NCI-H1048 (cell line): ENCODE results near the gene POLN.

Experiments used
- DNase-seq: peaks from one replicate; lab custom pipeline; 2025; lab: John Stamatoyannopoulos, UW

Gene POLN

DNA sequence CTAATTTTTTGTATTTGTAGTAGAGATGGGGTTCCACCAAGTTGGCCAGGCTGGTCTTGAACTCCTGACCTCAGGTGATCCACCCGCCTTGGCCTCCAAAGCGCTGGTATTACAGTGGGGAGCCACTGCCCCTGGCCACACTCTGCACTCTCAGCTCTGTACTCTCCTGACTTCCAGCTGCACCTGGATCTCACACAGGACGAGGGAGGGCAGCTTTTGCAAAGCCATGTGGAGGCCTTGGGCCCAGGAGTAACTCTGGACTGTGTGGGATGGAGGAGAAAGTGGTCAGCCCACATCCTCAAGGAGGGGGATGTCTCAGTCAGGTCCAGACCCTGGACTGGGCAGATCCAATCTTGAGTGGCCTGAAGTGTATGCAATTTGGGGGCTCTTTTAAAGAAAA, 159.8 kb downstream of the POLN start:
- DNase-seq: no peak

DNA sequence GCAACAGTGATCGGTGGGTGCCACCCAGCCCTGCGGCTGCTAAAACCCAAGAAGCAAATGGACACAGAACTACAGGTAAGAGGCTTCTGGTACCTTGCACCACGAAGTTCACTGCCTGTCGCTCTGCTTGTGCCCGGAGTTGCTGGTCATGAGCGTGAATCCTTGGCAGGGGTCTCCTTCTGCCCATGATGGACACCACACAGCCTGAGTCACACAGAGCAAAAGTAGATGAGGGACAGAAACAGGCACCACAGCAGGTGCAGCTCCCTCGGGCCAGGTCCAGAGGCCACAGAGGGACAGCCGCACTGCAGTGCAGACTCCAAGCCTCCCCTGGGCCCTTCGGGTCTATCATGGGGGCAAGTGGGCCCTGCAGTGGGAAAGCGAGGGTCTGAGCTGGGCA, 160.4 kb downstream of the POLN start:
- no peak for DNase-seq

DNA sequence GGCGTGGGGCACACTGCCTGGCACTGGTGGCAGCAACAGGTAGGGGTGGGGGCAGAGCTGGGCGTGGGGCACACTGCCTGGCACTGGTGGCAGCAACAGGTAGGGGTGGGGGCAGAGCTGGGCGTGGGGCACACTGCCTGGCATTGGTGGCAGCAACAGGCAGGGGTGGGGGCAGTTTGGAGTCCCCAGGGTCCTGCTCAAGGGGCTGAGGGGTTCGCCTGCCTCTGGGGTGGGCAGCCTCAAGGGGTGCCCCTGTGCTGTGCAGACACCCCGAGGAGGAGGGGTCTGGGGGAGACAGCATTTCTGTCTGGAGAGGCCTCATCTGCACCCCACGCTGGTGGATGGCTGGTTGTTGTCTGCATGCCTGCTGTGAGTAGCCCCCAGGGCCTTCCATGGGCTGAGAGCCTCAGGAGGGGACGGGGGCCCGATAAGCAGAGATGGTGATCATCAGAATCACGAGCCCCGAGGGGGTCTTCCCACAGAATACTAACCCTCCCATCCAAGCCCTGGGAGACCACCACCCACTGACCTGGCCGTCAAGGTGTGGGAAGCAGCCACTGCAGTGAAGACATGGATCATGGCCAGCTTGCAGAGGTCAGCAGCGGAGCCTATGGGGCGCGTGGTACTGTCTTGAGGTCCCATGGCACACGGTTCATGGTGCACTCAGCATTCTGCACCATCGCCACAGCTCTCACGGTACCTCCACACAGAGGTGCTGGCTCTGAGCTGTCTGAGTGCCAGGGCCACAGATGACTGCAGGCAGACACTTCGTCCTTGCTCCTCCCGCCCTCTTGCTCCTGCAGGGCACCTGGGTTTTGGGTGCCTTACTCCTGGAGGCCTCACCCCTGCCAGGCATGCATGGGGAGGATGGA, 161.3 kb downstream of the POLN start:
- no peak for DNase-seq

DNA sequence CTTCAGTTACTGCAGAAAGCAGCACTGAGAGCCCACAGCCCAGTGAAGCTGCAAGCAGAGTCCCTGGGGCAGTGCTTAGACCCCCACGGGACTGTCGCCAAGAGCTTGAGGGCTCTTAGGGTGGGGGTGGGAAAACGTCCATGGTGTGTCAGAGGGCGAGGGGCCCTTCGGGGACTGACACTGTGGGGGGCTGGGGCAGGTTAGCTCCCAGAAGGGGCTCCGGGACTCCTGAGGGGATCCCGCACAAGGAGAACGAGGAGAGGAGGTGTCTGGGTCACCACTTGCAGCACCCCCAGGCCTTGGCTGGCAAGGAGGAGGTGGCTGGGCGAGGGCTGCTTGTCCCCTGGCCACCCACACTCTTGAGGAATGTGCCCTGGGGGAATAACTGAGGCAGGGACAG, 162.0 kb downstream of the POLN start:
- DNase-seq: no peak

DNA sequence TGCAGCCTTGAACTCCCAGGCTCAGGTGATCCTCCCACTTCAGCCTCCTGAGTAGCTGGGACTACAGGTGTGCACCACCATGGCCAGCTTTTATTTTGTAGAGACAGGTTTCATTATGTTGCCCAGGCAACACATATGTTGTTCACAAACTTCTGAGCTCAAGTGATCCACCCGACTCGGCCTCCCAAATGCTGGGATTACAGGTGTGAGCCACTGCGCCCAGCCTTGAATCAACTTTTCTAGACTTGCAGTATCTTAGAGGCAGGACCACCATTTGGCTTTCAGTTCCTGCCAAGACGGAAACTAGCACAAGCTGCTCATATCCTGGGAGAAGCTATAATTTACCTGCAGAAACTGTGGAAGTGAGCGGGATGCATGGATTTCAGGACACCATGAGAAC, 162.9 kb downstream of the POLN start:
- no peak for DNase-seq

DNA sequence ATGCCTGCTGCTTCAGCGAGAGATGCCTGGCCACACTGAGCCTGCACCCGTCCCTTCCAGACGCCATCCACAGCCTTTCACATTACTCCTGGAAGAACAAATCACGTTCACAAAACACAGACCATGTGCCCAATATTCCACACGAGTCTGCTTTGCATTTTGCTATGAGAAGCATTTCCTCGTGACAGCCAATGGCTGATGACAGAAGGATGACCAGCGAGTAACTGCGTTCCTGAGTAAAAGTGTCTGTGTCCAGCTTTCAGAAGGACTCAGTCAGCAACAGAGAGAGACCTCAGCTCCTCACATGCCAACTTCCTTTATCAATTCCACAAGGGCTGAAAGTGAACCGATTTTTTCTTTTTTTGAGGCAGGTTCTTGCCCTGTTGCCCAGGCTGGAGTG, 163.3 kb downstream of the POLN start:
- DNase-seq: no peak

DNA sequence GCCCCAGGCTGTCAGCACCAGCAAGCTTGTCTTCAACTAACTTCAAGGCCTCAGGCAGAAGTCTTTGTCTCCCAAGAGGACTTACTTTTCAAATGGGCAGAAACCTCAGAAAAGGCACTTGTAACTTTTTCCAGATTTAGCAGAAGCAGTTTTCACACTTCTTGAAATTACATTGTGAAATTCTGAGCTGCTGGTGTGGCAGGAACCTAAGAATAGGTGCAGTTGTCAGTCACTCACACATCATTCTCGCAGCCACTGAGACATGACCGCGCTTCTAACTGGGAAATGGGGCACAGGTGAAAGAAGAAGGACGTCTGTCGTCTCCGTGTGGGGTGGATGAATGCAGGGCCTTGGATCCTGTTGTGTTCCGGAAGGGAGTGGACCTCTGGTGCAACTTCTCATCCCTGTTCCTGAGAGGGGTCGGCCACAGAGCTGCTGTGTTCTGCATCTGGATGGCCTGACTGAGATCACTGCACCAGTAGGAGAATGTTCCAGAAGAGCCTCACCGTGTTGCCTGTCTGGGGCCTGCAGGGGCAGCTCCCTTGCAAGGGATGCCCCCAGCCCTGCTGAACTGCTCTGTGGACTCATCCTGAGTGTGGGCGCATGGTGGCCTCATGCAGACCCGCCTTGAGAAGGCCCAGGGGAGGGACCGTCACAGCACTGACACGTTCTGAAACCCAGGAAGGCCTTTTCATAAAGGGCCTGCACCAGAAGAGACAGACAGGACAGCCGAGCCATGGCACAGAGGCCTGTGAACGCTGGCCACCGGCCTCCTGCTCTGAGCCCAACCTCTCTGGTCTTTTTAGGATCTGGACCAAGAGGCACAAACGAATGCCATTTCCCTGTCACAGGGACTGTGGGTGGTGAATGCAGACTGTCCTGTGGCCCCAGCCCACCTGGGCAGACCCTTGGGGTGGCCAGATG, 164.1 kb downstream of the POLN start:
- no peak for DNase-seq

DNA sequence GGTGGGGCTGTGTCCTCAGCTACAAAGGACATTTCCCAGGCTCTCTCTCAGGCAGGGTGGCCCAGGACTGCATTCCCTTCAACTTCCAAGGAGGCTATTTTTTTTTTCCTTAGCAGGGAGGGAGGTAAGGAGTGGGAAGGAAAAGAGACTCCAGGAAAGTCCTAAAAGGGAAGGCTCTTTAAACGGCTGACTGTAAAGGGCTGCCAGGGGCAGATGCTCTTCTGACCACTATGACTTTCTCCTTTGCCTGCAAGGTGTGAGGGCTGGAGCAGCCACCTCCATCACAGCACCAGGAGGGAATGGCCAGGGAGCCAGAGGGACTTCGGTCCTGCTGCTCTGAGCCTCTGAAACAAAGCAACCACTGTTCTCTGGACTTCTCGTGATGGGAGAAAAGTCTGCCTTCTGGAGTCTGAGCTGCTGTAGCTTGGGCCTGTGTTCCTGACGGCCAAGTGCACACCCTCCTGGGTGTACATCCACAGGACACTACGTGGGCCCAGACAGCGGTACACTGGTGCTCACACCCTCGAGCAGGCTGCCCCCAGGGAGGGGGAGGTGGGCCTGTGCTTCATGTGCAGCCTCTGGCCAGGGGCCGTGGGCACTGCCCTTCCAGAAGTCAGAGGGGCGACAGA, 164.9 kb downstream of the POLN start:
- DNase-seq: no peak

DNA sequence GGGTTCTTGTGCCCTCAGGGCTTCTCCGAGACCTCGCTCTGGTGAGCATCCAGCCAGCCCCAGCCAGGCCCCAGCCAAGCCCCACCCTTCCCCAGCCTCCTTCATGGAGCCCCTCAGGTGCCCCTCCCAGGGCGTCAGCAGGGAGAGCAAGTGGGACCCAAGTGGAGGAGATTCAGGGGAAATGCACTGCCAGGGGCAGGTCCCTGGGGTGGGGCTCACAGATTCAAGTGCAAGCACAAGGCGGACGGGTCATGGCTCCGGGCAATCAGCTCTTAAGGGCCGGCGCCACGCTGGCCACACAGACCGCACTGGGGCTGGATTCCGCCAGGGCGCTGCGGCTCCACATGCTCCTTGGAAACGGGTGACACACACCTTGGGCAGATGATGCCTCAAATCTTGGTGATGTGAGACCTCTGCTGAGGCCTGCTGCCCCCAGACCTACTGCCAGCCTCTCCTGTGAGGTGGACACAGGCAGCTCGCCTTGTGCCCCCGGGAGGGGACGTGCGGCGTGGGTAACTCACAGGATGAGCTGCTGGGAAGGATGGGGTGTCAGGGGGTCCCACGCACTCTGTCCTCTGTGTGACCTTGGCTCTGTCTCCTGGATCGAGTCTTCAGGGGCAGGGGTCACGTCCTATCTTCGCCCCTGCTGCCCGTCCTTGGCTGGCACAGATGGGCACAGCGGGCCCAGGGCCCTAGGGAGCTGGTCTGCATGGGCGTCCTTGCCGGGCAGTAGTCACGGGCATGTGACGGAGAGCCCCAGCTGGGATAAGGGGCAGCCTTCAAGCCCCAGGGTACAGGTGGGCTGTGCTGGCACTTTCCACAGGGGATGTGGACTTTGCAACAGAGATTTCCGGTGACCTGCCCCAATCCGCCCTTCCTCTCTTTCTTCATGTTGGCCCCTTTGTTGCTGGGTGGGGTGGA, 165.7 kb downstream of the POLN start:
- DNase-seq: no peak

DNA sequence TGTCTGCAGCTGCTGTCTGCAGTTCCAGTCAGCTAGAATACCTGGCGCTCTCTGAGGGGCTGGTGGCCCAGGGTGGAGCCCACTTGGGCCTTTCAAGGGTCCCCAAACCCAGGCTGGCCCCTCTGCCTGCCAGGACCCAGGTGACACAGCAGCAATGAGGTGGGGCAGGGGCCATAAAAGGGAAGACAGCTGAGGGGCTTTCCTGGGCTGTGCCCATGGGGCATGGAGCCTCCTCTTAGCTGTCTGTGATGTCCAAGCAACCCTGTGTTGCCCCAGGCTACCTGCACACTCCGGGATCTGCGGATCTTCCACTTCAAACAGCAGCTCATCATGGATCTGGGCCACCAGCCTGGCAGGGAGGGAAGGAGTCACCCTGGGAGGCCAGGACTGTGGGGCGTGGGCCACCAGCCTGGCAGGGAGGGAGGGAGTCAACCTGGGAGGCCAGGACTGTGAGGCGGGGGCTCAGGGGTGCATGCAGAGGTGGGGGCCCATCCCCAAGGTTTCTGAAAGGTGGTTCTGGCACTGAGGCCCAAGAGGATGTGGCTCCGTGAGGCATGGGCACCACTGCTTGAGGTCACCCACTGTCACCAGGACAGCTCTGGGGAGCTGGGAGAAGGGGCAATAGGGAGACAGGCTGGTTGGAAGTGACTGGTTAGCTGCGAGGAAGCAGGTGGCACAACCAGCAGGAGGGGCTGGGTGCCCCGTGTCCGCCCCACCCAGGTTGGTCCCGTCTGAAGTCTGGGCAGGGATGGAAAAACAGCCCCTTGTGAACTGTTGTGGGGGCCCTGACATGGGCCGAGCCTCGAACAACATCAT, 166.5 kb downstream of the POLN start:
- no peak for DNase-seq

DNA sequence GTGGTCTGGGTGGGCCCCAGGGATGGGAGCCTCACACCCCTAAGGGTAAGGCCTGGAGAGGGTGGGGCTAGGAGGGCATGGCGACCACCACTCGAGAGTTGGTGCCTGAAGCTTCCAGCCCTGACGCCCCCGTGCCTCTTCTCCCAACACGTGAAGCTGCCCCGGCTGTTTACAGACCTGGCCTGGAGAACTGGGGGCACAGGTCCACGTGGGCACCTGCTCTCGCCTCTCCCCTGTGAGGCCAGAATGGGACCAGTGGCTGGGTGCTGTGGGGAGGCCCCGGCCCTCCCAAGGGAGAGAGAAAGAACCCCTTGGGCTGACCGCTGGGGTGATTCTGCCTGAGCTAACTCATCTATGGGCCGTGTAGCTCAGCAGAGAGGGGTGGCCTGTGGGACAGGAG, 167.3 kb downstream of the POLN start:
- DNase-seq: no peak

DNA sequence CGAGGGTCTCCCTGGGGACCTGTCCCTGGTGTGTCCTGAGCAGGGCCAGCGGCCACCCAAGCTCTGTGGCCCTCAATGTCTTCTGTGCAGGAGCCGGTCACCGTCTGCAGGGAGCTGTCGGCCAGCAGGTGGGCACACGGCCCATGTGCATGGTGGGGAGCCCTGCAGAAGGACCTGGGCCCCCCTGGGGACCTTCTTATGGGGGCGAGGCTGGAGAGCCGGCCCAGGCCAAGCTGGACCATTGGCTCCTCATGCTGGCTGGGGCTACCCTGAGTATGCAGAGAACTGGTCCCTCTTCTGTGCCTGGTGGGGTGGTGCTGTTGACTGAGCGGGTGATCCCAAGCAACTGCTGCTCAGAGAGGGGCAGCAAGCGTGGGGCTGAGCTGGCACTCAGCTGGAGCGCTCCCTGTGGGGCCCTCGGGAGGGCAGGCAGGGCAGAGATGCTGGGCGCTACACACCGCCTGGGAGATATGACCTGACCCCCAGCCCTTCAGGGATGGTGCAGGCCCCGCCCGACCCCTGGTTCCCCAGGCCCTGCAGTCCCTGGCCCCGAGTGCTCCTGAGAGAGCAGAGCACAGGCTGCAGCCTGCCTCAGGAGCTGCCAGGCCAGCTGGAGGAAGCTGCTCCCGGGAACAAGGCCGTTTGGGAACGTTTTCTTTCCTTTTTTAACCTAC, 168.0 kb downstream of the POLN start:
- DNase-seq: no peak

DNA sequence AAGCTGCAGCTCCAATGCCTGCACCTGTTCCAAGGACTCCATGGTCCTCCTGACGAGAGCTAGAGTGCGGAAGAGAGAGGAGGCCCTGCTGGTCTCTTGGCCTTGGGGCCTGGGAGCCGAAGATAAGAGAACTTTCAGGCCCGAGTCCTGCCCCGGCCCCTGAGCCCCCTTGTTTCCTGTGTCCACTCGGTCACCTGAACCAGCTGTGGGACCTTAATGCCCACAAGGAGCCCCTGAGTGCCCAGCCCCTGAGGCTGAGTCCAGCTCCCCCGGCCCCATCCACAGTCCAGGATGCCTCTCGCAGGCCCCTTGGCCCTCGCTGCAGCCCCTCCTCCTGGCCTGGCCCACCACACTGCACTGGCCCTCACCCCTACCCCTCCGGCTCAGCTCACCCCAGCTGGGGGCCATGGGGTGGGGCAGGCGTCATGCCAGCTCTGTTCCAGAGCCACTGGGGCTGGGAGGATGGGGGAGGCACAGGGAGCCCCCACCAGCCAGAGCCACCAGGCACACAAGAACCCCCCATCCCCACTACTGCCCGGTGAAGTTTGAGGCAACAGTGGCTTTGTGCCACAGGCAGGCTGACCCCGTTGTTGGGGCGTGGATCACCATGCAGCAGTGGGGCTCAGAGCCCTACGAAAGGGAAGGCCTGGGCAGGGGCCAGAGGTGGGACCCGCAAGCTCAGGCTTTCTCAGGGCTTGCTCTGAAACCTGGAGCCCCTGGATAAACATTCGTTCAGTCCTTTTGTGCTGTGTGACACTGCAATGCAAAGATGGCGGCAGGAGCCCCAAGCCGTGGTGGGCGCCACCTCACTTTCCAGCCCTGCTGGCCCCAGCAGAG, 168.7 kb downstream of the POLN start:
- no peak for DNase-seq

DNA sequence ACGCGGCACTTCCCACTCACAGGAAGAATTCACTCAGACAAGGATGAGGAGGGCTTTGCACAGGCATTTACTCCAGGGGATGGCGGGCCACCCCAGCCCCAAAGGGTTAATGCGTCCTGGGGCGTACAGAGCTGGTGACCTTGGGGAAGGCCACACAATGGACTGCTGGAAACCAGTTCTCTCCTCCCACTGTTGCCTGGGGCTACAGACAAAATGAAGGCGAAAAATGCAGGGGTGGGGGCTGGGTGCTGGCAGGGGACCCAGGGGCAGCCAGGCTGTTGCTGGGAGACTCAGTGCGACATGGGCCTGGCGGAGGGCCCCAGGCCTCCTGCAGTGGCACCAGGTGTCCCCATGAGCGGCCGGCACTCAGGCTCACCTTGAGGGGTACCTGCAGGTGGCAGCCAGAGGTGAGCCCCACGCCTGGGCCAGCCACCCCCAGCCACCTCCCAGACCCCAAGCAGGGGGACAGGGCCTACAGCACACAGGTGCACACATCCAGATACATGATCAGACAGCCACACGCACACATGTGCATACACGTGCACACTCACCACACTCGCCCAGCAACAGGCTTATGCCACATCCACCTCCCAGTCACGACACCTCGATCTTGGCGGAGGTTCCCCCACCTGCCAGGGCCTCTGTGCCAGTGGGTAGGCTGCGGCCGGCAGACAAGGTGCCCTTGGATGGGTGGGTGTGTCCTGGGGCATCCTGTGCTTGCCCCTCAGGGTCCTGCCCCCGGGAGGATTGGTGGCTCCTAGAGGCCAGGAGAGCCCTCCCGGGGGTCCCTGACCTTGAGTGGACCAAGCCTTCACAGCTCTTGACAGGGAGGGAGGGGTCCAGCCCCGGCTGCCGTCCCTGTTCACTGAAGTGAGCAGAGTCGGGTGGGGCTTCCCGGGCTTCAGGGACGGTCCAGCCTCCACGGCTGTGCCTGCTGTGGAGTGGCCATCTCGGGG, 169.7 kb downstream of the POLN start:
- DNase-seq: no peak

DNA sequence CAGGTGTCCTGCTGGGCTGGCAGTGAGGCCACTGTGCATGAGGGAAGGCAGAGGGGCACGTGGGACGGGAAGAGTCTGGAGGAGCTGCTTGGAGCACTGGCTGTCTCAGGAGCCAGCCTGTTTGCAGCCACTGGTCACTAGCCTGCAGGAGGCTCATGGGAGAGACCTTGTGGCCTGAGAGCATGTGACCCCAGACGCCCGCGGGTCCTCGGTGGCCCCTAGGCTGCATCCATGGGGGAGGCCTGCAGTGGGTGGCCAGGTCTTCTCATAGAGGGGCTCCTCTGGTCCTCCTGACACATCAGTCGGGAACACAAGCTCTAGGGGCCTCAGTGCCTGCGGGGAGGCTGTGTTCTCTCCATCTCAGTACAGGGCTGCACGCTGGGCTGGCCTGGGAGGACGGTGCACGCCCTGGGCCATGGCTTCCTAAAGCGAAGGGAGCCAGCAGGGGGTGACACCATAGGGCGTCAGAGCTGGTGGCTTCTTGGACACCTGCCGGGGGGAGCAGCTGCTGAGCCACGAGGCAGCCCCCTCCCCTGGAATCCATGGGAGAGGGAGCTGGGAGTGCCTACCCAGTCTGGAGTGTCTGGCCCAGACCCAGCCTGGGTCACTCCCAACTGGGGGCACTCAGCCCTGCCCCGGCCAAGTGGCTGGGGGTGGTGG, 170.5 kb downstream of the POLN start:
- no peak for DNase-seq

DNA sequence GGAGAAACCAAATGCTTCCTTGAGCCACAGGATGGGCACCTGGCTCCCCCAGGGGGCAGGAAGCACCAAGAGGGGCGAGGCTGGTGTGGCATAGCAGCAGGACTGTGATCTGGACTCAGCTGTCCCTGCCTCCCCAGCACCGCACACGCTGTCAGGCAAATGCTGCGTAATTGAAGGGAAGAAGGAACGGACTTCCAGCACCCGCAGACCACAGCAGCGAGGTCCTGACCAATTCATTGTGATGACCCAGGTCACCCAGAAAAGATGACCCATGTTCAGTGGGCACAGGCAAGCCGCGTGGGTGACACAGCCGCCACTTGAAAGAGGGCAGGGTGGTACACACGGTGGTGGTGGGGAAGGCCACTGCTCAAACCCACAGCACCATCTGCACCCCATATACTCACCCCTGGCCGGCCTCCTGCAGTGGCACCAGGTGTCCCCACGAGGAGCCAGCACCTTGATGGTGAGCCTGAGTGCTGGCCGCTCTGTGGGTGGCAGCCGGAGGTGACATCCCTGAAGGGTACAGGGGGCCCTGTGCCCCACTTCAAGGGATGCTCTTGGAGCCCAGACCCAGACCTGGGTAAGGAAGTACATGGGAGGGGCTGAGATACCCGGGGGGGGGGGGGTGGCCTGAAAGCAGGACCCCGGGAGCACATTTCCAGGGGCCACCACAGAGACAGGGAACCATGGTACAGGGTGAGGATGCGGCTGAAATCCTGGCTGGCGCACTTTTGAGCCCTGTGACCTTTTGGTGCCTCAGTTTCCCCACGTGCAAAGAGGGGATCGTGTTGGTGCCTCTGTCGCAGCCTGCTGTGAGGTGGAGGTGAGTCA, 171.3 kb downstream of the POLN start:
- no peak for DNase-seq

DNA sequence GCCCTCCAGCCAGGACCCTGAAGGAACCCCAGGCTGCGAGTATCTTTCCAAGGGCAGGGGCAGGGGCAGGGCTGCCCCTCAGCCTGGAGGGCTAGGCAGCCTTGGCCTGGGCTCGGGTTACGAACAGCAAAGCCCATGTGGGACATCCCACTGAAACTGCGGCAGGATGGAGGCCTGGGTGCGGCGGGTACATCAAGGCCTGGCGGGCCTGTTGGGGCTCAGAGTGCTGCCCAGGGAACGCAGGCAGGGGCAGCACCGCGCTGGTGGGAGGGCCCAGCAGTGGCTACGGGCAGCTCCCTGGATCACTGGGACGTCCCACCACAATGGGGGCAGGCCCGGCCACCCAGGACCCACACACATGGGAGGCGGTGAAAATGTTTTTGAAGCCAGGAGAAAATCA, 171.9 kb downstream of the POLN start:
- DNase-seq: no peak
